HG02870 (cell line): Measurements from ENCODE around the gene ACKR2.

ENCODE experiments used
- ATAC-seq: cut with Tn5 transposase; IDR thresholded peaks from one replicate; pipeline ENCODE4 v1.9.1; 2021; ENCODE audit warnings: mild to moderate bottlenecking, moderate library complexity; ENCODE audit not compliant: unreplicated experiment

Gene ACKR2

GRCh38 chr3:42829083-42829627 lies 19.9 kb downstream of the ACKR2 start:
- ATAC-seq: no peak

GRCh38 chr3:42829628-42830436 lies 20.6 kb downstream of the ACKR2 start:
- no peak for ATAC-seq

- no peak for ATAC-seq
These were observed 21.4 kb downstream of the ACKR2 start for GRCh38 chr3:42830437-42831320.

GRCh38 chr3:42831321-42831713 lies 22.1 kb downstream of the ACKR2 start:
- no peak for ATAC-seq

- no peak for ATAC-seq
These were observed 27.2 kb downstream of the ACKR2 start for GRCh38 chr3:42836150-42837123.

DNA sequence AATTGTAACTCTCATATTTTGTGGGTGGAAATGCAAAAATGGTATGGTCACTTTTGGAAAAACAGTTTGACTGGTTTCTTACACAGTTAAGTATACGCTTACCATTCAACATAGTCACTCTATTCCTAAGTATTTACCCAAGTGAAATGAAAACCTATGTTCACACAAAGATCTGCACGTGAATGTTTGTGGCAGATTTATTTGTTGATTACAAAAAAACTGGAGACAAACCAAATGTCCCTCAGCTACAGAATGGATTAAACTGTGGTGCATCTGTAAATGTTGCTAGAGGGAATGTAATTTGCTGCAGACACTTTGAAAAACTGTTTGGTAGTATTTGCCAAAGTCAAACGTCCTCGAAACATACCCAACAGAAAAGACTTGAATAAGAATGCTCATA lies 29.3 kb downstream of the ACKR2 start:
- ATAC-seq: no peak

DNA sequence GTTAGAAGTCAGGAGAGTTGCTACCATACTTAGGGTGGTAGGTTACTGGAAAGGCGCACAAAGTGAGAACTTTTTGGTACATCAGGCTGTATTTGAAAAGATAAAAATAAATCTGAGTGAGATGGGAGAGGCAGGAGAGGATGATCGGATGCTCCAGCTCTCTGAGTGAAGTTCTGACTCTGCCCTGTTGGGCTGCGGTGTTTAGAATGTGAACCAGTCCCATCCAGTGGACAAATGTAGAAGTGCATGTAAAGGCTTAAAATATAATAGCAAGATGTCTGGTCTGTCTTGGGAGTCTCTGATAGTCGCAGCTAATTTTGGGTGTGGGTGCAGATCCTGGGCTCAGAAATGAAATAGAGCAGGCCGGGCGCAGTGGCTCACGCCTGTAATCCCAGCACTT lies 30.4 kb downstream of the ACKR2 start:
- ATAC-seq: peak; percentile 88

- no peak for ATAC-seq
These were observed 32.1 kb downstream of the ACKR2 start for GRCh38 chr3:42841332-42841731.

DNA sequence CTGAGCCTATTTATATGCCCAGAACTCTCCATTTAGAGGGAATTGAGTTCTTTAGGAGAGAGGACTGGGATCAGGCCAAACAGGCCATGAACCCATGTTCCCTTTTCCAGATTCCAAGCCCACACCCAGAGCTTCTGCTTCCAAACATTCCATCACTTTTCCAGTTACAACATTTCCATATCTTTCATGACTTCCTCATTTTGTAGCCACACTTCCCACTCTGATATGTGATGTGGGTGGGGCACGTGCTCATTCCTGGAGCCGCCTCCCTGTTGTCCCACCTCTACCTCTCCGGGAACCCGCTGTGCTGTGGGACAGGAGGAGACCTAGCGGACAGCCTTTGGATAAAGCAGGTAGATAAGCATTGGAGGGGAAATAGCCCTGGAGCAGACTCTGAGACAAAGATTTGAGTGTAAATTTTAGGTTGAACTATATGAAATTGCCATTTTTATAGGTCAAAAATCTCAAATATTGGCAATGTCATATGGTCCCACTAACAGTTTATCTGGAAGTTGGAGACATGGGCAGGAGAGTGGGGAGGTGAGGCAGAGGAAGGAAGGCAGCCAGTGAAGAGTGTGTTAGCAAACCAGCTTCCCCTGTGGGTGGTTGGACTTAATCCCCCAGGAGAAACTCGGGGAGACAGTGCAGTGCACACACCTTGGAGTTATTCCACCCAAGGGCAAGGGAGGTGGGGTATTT lies 34.6 kb downstream of the ACKR2 start:
- no peak for ATAC-seq

GRCh38 chr3:42844412-42844713 lies 35.1 kb downstream of the ACKR2 start:
- ATAC-seq: no peak

- no peak for ATAC-seq
These were observed 35.6 kb downstream of the ACKR2 start for GRCh38 chr3:42844815-42845214.

DNA sequence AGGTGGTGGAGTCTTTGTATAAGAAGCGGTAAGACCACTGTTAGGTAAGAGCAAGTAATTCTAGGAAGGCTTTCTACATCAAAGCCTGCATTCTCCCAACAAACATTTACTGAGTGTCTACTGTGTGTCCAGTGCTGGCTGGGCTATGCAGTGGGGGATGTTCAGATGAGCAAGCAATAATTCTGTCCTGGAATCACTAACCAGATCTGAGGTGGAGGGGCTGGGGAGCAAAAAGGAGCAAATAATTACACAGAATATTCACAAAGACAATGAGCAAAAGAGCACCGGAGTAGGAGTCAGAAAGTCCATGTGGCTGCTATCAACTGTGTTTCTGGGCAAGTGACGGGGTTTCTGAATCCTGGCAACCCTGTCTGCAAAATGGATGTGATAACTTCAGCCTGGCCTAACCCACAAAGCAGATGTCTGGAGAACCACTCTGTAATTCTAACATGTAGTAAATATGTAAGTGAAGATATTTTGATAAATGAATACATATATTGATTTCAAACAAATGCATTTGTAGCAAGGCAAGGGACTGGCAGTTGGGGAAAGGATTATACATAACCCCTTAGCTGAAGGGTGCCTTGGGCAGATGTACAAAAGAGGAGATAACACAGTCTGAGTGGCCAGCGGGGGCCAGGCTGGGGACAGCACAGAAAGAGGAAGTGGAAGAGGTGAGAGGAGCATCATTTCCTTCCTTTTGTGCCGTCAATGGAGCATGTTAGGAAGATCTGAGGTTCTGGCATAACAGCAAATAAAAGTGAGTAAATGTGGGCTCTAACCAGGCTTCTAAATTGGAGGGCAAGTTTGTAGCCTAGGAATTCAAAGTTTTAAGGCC lies 37.7 kb downstream of the ACKR2 start:
- no peak for ATAC-seq

GRCh38 chr3:42847731-42848130 lies 38.5 kb downstream of the ACKR2 start:
- no peak for ATAC-seq

DNA sequence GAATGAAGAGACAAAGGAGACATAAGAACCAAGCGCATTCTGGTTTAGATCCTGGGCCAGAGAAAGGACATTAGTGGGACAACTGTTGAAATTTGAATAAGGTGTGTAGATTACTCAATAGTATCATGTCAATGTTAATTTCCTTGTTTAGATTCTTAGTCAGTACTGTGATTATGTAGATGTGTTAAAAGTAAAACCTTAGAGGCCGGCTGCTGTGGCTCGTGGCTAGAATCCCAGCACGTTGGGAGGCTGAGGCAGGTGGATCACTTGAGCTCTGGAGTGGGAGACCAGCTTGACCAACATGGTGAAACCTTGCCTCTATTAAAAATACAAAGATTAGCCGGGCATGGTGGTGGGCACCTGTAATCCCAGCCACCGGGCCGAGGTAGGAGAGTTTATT lies 39.8 kb downstream of the ACKR2 start:
- no peak for ATAC-seq

DNA sequence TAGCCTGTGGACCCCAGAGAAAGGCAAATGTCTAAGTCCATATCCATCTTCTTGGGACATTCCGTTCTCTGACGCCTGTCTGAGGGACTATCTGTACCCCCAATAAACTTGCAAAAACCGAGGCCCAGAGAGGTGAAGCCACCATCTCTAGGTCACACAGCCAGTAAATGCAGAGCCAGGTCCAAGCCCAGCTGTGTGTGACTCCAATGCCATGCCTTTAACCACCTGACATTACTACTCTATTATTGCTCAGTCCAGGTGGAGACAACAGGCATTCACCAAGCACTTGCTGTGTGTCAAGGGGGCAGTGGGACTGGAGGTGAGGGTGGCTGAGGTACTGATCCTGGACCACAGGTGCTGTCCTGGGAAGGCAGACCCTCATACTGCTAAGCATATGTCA lies 41.0 kb downstream of the ACKR2 start:
- ATAC-seq: no peak

DNA sequence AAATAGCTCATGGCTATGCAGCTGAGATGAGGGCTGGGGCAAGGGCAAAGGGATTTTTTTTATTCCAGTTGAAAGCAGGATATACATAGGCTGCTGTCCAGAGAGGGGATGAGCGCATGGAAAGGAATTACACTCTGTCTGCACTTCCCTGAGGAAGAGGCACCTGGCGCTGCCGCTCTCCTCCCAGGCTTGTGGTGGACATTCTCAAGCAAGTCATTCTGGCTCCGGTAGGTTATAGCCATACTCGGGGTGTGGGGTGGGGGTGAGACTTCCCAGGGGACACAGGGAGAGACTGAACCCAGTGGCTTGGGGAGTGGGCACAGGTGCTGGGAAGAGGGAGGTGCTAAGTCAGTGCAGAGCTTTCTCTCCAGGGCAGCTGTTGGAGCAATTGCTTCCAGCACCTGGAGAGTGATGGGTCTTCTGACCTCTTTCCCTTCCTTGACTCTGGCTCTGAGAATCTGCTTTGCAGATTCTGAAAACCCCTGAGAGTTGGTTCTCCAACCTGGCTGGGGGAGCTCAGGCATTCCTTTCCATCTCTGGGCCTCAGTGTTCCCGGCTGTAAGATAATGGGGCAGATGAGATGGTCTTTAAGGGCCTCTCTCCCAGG lies 42.1 kb downstream of the ACKR2 start:
- ATAC-seq: no peak

DNA sequence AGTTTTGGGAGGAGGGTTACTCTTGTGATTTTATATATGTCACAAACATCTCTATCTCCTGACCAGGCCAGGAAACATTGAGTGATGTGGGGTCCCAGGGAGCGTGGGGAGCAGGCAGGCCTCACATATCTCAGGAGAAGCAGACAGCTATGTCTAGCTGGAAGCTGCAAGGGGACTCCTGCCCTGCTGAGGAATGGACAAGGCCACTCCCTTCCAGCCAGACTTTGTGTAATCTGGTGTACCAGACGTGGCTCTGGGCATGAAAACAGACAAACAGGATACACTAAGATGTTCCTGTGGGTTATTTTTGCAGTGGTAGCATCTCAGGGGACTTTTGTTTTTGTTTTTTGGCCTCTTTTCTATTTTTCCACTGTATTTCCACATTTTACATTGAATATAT lies 43.2 kb downstream of the ACKR2 start:
- ATAC-seq: no peak

- ATAC-seq: no peak
These were observed 43.8 kb downstream of the ACKR2 start for GRCh38 chr3:42853056-42853455.

DNA sequence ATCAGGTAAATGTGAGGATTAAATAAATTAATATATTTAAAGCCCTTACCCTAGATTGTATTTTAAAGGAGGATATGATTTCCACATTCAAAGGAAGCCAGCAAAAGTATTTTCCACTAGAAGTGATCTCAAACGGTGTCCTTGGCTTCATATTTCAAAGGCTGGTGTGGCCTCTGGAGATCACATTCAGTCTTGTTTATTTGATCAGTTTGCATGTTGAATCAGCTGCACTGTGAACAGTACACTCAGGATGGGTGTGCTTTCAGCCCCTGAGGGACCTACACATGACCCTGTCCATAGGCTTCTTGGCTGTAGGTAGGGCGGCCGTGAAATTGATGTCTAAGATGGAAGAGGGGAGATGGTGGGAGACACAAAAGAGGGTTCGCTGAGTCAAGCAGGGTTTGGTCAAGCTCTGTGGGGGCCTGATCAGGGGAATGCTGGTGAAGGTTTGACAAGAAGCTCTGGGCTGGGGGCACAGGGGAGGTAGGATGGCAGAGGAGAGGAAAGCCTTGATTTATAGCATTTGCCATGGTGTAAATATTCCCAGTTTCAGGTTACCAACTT lies 44.6 kb downstream of the ACKR2 start:
- no peak for ATAC-seq
